SK-N-SH (cell line): Measurements from ENCODE around the gene DAB1. TPM values are rescaled to one million over a fixed set of nuclear protein-coding genes. Genes with fewer than 3 reads are reported as not detected.

Source experiments
- CTCF ChIA-PET: fragments of 300-600, 350-600 bp; formaldehyde crosslinking; extraction: SDS; loops from one replicate; lab custom pipeline; 2021; lab: Yijun Ruan, JAX
- POLR2A ChIA-PET: fragments of 350-600 bp; sonication (Branson Sonifier 250); formaldehyde crosslinking; extraction: SDS; loops from one replicate; lab custom pipeline; 2020; ENCODE audit warnings: antibody characterized with exemption, inconsistent platforms; lab: Yijun Ruan, JAX
- DNase-seq: peaks from one replicate; pipeline ENCODE4 v3.0.0; 2012
- H2AFZ ChIP-seq: fragments of 200-600 bp; sonication (generic); 2 replicates; pipeline ENCODE4 v1.8.1; 2016; ENCODE audit warnings: antibody characterized with exemption, mild to moderate bottlenecking, low read depth
- H3F3A ChIP-seq: fragments of 200-600 bp; sonication (generic); replicated peaks from 2 replicates; pipeline ENCODE3; 2016; ENCODE audit warnings: antibody characterized with exemption, mild to moderate bottlenecking; ENCODE audit not compliant: insufficient read depth
- H3K27ac ChIP-seq, 2 experiments: fragments of 200-500 bp in 1 of 2; fragments of 200-600 bp in 1 of 2; sonication (Bioruptor generic) in 1 of 2; sonication (generic), shearing (Covaris generic) in 1 of 2; 2 replicates each; pipeline versions ENCODE4 v1.5.1 to v1.6.1; 2014 to 2016; ENCODE audit warnings: low read depth in 2 of 2, inconsistent platforms in 1 of 2, low read length in 1 of 2, mild to moderate bottlenecking in 1 of 2, mixed read lengths in 1 of 2
- H3K27me3 ChIP-seq: fragments of 200-600 bp; sonication (generic), shearing (Covaris generic); 2 replicates; pipeline ENCODE4 v1.6.1; 2016; ENCODE audit warnings: mixed run types; ENCODE audit not compliant: insufficient read depth
- H3K36me3 ChIP-seq, 2 experiments: fragments of 200-500 bp in 1 of 2; fragments of 200-600 bp in 1 of 2; sonication (Bioruptor generic) in 1 of 2; sonication (generic) in 1 of 2; replicated peaks in 1 of 2; 2 replicates each; pipeline versions ENCODE3 to v1.5.1; 2014 to 2016; ENCODE audit warnings: low read length in 1 of 2, mild to moderate bottlenecking in 1 of 2; ENCODE audit not compliant: insufficient read depth in 2 of 2, control insufficient read depth in 1 of 2
- H3K4me1 ChIP-seq, 2 experiments: fragments of 200-500 bp in 1 of 2; fragments of 200-600 bp in 1 of 2; sonication (Bioruptor generic) in 1 of 2; sonication (generic), shearing (Covaris generic) in 1 of 2; 2 replicates each; pipeline versions ENCODE4 v1.5.1 to v1.6.1; 2014 to 2016; ENCODE audit warnings: low read depth in 1 of 2, low read length in 1 of 2, mixed run types in 1 of 2; ENCODE audit not compliant: insufficient read depth in 2 of 2, control insufficient read depth in 1 of 2
- H3K4me2 ChIP-seq: fragments of 200-600 bp; sonication (generic), shearing (Covaris generic); 2 replicates; pipeline ENCODE4 v1.6.1; 2017; ENCODE audit warnings: mixed run types
- H3K4me3 ChIP-seq, 2 experiments: fragments of 200-500 bp in 1 of 2; fragments of 200-600 bp in 1 of 2; sonication (Bioruptor generic) in 1 of 2; sonication (generic), shearing (Covaris generic) in 1 of 2; 2 replicates each; pipeline versions ENCODE4 v1.5.1 to v1.8.1; 2014 to 2016; ENCODE audit warnings: low read depth in 2 of 2, inconsistent platforms in 1 of 2, low read length in 1 of 2, mild to moderate bottlenecking in 1 of 2, mixed read lengths in 1 of 2, moderate library complexity in 1 of 2
- H3K79me2 ChIP-seq: fragments of 200-600 bp; sonication (generic); 2 replicates; pipeline ENCODE4 v1.8.1; 2017; ENCODE audit warnings: mild to moderate bottlenecking; ENCODE audit not compliant: insufficient read depth
- H3K9ac ChIP-seq: fragments of 200-600 bp; sonication (generic); 2 replicates; pipeline ENCODE4 v1.6.1; 2017; ENCODE audit warnings: mixed run types
- H3K9me2 ChIP-seq: fragments of 200-600 bp; sonication (generic); 2 replicates; pipeline ENCODE4 v1.6.1; 2017; ENCODE audit warnings: mixed run types
- H3K9me3 ChIP-seq: fragments of 200-600 bp; sonication (generic); 2 replicates; pipeline ENCODE4 v1.6.1; 2017; ENCODE audit warnings: mixed run types, mild to moderate bottlenecking, moderate library complexity
- H4K20me1 ChIP-seq: fragments of 200-600 bp; sonication (generic); 2 replicates; pipeline ENCODE4 v1.6.1; 2017; ENCODE audit warnings: mild to moderate bottlenecking, mixed run types; ENCODE audit not compliant: insufficient read depth
- CHD2 ChIP-seq: fragments of 150-350 bp; IDR thresholded peaks from 2 replicates; pipeline ENCODE4 v1.6.1; 2018; ENCODE audit warnings: low read length; ENCODE audit not compliant: partially characterized antibody
- ELF1 ChIP-seq: IDR thresholded peaks from 2 replicates; pipeline ENCODE4 v1.4.0; 2012
- EP300 ChIP-seq, 2 experiments: IDR thresholded peaks; 2 replicates each; pipeline versions ENCODE4 v1.4.0 to v1.6.1; 2012; ENCODE audit warnings: borderline replicate concordance in 1 of 2, low read depth in 1 of 2, low read length in 1 of 2
- FOXJ3 ChIP-seq: sonication (generic); formaldehyde crosslinking; IDR thresholded peaks from 2 replicates; pipeline ENCODE4 v1.5.1; 2020; ENCODE audit warnings: mild to moderate bottlenecking, missing genetic modification reagents
- GATA2 ChIP-seq: sonication (generic); formaldehyde crosslinking; IDR thresholded peaks from 2 replicates; pipeline ENCODE4 v1.5.0; 2020; ENCODE audit warnings: mild to moderate bottlenecking, missing genetic modification reagents
- MEF2A ChIP-seq: IDR thresholded peaks from 2 replicates; pipeline ENCODE4 v1.4.0; 2012; ENCODE audit warnings: low read depth, borderline replicate concordance
- MXI1 ChIP-seq: IDR thresholded peaks from 2 replicates; pipeline ENCODE4 v1.6.1; 2012; ENCODE audit warnings: mild to moderate bottlenecking, low read depth, low read length, improper control_type of control experiment
- NFIC ChIP-seq: IDR thresholded peaks from 2 replicates; pipeline ENCODE4 v1.4.0; 2012; ENCODE audit warnings: borderline replicate concordance
- POLR2AphosphoS5 ChIP-seq: IDR thresholded peaks from 2 replicates; pipeline ENCODE4 v1.6.1; 2012; ENCODE audit warnings: low read depth, low read length
- RAD21 ChIP-seq: IDR thresholded peaks from 2 replicates; pipeline ENCODE4 v1.6.1; 2012; ENCODE audit warnings: mild to moderate bottlenecking, low read length
- RFX5 ChIP-seq: IDR thresholded peaks from 2 replicates; pipeline ENCODE4 v1.6.1; 2012; ENCODE audit warnings: mild to moderate bottlenecking, improper control_type of control experiment, low read length
- RXRA ChIP-seq: IDR thresholded peaks from 2 replicates; pipeline ENCODE4 v1.4.0; 2012; ENCODE audit warnings: low read depth, mild to moderate bottlenecking, borderline replicate concordance
- SIN3A ChIP-seq: IDR thresholded peaks from 2 replicates; pipeline ENCODE4 v1.6.1; 2012; ENCODE audit warnings: low read depth, mild to moderate bottlenecking, low read length, moderate library complexity, borderline replicate concordance
- SMC3 ChIP-seq: IDR thresholded peaks from 2 replicates; pipeline ENCODE4 v1.6.1; 2012; ENCODE audit warnings: low read depth, low read length, improper control_type of control experiment
- TCF12 ChIP-seq: IDR thresholded peaks from 2 replicates; pipeline ENCODE4 v1.4.0; 2012
- TEAD4 ChIP-seq: IDR thresholded peaks from 2 replicates; pipeline ENCODE4 v1.4.0; 2012; ENCODE audit warnings: mild to moderate bottlenecking, borderline replicate concordance; ENCODE audit not compliant: insufficient read depth
- YY1 ChIP-seq: IDR thresholded peaks from 2 replicates; pipeline ENCODE4 v1.4.0; 2012; ENCODE audit warnings: low read depth, mild to moderate bottlenecking
- ZBTB33 ChIP-seq: IDR thresholded peaks from 2 replicates; pipeline ENCODE4 v1.4.0; 2012; ENCODE audit warnings: low read depth, borderline replicate concordance
- WGBS: methylation state at CpG from one replicate; pipeline ENCODE4 v1.1.6; 2017; ENCODE audit warnings: low lambda C conversion rate; 5-methylcytosine and 5-hydroxymethylcytosine counted together
- polyA plus RNA-seq, 3 experiments: library from polyadenylated mRNA; depleted of rRNA; stranded (reverse); fragments of >200 nt; gene quantifications; 2 replicates each; pipeline ENCODE4 v1.2.3, GENCODE V29; 2012
- TF ChIP-seq, protein P1 (sequence below): fragments of 150-350 bp; IDR thresholded peaks from 2 replicates; pipeline ENCODE4 v1.6.1; 2017; ENCODE audit warnings: antibody characterized with exemption, low read length, low read depth, borderline replicate concordance
- TF ChIP-seq, protein P2 (sequence below): IDR thresholded peaks from 2 replicates; pipeline ENCODE4; 2012
- TF ChIP-seq, protein P3 (sequence below): IDR thresholded peaks from 2 replicates; pipeline ENCODE4 v1.4.0; 2012; ENCODE audit warnings: low read depth, borderline replicate concordance

Gene DAB1
- polyA plus RNA-seq, 1 of the 3 experiments (the other 2 are of a cell fraction), result 2.9 TPM

- TF ChIP-seq, protein P1, sequence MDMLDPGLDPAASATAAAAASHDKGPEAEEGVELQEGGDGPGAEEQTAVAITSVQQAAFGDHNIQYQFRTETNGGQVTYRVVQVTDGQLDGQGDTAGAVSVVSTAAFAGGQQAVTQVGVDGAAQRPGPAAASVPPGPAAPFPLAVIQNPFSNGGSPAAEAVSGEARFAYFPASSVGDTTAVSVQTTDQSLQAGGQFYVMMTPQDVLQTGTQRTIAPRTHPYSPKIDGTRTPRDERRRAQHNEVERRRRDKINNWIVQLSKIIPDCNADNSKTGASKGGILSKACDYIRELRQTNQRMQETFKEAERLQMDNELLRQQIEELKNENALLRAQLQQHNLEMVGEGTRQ, result no peak
These were observed 86.2 kb downstream of the DAB1 start (continued) for GRCh38 chr1:57337623-57338022.

GRCh38 chr1:57336793-57337192 is 87.1 kb downstream of the DAB1 start:
- TF ChIP-seq ZBTB33, result no peak
- no peak for TF ChIP-seq FOXJ3
- TF ChIP-seq ELF1, result no peak
- TF ChIP-seq POLR2AphosphoS5, result no peak
- no peak for TF ChIP-seq YY1
- TF ChIP-seq MEF2A, result no peak
- TF ChIP-seq RXRA, result no peak
- TF ChIP-seq, protein P1, result no peak
- ChIA-PET POLR2A (no interaction called here), CTCF (no interaction called here)
- H3K79me2 ChIP-seq, result no peaks in the 10 kb centered on the region
- H2AFZ ChIP-seq, result no peak overlapping the region
- 62% methylated on average over 2 of the region's 2 CpGs for WGBS
- H3K27ac ChIP-seq, result no peak overlapping the region
- no peaks in the 10 kb centered on the region for H3K9me2 ChIP-seq
- H3K4me2 ChIP-seq, result no peak overlapping the region
- no peak overlapping the region for H3K9ac ChIP-seq
- no peaks in the 10 kb centered on the region for H3K27me3 ChIP-seq
- no peak overlapping the region for H3K4me3 ChIP-seq
- no peaks in the 10 kb centered on the region for H4K20me1 ChIP-seq
- no peaks in the 10 kb centered on the region for H3K4me1 ChIP-seq
- no peaks in the 10 kb centered on the region for H3F3A ChIP-seq
- DNase-seq, result no peak
- no peaks in the 10 kb centered on the region for H3K36me3 ChIP-seq
- no peaks in the 10 kb centered on the region for H3K9me3 ChIP-seq

GRCh38 chr1:57331620-57332019 is 92.2 kb downstream of the DAB1 start:
- Histone ChIP-seq H4K20me1 (no peaks in the 10 kb centered on the region), H3K27me3 (no peaks in the 10 kb centered on the region), H3K4me2 (no peak overlapping the region), H3K4me1 (peaks cover 0 to 5% of the 10 kb centered on the region in 2 experiments; a peak in 2 of 4 replicates), H3K27ac (no peak overlapping the region), H3K9me3 (no peaks in the 10 kb centered on the region), H3K4me3 (no peak overlapping the region), H3K36me3 (no peaks in the 10 kb centered on the region), H2AFZ (no peak overlapping the region), H3K9ac (no peak overlapping the region), H3F3A (no peaks in the 10 kb centered on the region), H3K9me2 (no peaks in the 10 kb centered on the region), H3K79me2 (no peaks in the 10 kb centered on the region)
- ChIA-PET CTCF (no interaction called here), POLR2A (no interaction called here)
- 84% methylated on average over 3 of the region's 3 CpGs for WGBS
- DNase-seq, result no peak
- TF ChIP-seq CHD2 (no peak), TCF12 (no peak), EP300 (IDR thresholded peaks at IDR 0.05; ENCODE audit: borderline replicate concordance in 1 of 2, low read depth in 1 of 2, low read length in 1 of 2) (no peak), SIN3A (no peak), RAD21 (no peak), RFX5 (no peak), MEF2A (no peak), NFIC (no peak), GATA2 (CRISPR knock-in tag) (no peak), SMC3 (no peak), MXI1 (no peak), TEAD4 (no peak)
- TF ChIP-seq, protein P2, sequence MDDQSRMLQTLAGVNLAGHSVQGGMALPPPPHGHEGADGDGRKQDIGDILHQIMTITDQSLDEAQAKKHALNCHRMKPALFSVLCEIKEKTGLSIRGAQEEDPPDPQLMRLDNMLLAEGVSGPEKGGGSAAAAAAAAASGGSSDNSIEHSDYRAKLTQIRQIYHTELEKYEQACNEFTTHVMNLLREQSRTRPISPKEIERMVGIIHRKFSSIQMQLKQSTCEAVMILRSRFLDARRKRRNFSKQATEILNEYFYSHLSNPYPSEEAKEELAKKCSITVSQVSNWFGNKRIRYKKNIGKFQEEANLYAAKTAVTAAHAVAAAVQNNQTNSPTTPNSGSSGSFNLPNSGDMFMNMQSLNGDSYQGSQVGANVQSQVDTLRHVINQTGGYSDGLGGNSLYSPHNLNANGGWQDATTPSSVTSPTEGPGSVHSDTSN, result no peak
- TF ChIP-seq, protein P3, sequence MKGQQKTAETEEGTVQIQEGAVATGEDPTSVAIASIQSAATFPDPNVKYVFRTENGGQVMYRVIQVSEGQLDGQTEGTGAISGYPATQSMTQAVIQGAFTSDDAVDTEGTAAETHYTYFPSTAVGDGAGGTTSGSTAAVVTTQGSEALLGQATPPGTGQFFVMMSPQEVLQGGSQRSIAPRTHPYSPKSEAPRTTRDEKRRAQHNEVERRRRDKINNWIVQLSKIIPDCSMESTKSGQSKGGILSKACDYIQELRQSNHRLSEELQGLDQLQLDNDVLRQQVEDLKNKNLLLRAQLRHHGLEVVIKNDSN, result no peak
